ENCODE results near the gene LEKR1.
"Not testable (repeated sequence)": the region's sequence is repeated elsewhere in the genome, so short reads cannot be mapped to it uniquely, and the experiment has no call there.

Gene LEKR1

DNA sequence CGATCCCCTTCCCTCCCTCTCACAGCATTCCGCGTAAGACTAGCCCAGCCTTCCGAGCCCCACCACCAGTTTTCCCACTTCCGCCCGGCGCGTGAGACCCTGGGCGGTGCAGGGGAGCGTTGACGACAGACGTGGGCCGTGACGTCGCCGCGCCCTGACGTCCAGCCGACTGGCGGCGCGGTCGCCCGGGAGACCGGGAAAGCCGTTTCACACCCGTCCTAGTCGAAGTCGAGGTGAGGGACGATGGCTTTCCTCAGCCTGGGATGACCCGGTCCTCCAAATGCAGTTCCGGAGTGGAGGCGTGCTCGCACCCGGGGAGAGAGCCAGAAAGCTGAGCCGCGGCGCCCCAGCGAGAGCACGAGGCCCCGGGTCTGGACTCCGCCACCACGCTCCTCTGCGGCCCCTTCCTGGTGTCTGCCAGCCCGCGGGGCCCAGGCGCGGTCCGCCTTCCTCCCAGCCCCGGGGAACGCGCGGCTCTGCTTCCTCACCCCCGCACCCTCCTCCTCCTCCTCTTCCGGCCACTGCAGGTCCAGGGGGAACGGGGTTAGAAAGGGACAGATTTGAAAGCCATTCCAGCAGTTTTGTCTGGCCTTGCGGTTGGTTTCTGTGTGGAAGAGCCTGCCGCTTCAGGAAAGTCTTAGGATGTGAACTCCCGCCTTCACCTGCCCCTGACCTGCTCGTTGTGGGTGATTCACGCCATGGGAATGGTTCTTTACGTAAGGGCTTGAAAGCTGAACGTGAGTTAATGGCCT lies at the start of gene LEKR1:
Gene LEKR1, plus strand, starts transcription at position 210 of the 752 bp plus-strand sequence. CDS start 2,977 bp downstream, outside the sequence.
- peak; percentile 79 for DNase-seq

- no peak for DNase-seq
Observed at GRCh38 chr3:156776871-156777270, 49.3 kb upstream of the LEKR1 start.

GRCh38 chr3:156781310-156782230 lies 44.6 kb upstream of the LEKR1 start:
- no peak for DNase-seq

DNA sequence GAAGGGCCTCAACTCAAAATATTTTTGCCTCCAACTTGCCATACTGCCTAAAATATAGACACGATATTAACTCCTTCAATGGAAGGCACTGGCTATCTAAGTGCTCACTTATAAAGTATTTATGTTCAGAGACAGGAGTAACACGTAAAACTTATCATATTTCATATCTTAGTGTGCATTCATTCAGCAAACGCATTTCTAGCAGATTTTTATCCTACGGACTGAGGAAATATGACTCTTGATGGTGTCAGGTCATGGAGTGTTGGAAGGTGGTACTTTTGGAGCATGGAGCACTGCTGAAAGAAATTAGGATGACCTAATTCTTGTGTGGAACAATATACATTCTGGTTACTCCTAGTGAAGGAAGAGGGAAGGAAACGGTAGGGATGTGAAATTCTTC lies 43.8 kb upstream of the LEKR1 start:
- DNase-seq = no peak

DNA sequence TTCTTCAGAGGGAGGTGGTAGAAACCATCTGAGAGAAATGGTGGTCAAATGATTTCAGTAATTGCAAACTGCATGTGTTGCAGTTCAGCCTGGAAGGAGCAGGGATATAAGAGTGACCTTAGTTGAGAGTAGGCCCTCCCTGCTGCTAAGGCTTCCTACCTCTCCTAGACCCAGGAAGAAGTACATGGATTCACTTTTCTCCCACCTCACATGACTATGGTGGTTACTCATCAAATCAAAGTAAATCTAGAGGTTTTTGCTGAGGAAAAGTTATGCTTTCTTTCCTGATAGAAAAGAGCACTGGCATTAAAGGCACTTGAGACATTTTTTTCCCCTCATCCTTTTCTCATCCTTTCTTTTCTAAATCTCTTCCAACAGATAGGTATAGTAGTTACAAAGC lies 43.2 kb upstream of the LEKR1 start:
- DNase-seq = no peak

- DNase-seq = no peak
Observed at GRCh38 chr3:156787001-156787400, 39.2 kb upstream of the LEKR1 start.

DNA sequence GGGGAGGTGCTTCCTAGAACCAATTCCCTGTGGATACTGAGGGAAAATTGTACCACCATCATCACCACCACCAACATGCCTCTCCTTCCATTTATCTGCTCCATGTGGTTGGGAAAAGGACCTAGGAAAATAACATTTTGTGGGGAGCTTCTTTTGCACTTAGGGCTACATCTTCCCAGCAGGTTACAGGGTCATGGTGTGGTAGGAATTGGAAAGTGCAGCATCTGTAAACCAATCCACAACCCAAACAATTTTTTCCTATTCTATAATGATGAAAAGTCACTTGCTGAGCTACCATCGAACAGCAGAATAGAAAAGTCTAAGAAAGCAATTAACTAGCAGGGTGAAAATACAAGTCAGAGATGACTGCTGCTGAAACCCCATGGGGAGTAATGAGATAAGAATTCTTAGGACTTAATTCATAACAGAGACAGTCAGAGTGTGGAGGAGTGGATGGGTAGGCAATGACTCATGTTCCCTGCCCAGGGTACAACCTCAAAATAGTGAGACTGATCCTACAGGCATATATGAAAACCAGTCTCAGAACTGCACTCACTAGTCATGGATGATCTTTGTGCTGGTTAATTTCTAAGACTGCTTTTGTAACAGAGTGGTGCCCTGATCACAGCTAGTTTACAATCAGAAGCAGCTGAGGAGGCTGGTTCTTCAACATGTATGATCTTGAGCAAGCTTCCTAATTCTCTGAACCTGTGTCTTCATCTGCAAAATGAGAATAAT lies 38.1 kb upstream of the LEKR1 start:
- no peak for DNase-seq

DNA sequence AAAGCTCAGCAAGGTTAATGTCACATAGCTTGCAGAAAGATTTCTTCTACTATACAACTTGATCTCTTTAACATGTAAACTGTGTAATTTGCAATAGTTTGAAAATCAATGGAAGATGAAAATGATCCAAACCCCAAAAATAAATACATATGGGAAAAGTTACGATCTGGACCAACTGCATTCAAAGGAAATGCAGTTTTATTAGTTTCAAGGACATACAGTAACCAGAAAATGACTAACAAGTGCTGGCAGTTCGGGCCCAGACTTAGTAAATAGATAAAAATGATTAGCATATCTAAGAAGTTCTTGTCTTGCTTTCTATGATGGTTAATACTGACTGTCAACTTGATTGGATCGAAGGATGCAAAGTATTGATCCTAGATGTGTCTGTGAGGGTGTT lies 37.3 kb upstream of the LEKR1 start:
- DNase-seq = no peak

GRCh38 chr3:156790156-156790555 lies 36.0 kb upstream of the LEKR1 start:
- no peak for DNase-seq

GRCh38 chr3:156792114-156792513 lies 34.0 kb upstream of the LEKR1 start:
- DNase-seq = no peak

GRCh38 chr3:156792536-156792935 lies 33.6 kb upstream of the LEKR1 start:
- DNase-seq = no peak

DNA sequence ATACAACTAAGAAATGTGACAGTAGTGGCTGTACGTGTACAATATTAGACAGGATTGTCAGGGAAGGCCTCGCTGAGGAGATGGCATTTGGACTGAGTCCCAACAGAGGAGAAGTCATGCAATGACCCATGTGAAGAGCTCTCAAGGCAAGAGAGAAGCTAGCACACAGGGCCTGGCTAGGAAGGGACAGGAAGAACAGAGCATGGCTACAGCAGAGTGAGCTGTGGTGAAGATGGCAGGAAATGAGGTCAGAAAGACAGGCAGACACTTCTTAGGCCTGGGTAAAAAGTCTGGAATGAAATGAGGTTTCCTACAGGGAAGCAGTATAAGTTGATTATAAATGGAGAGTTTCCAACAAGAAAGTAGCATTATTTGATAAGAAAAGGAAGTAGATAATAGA lies 33.2 kb upstream of the LEKR1 start:
- DNase-seq = no peak

DNA sequence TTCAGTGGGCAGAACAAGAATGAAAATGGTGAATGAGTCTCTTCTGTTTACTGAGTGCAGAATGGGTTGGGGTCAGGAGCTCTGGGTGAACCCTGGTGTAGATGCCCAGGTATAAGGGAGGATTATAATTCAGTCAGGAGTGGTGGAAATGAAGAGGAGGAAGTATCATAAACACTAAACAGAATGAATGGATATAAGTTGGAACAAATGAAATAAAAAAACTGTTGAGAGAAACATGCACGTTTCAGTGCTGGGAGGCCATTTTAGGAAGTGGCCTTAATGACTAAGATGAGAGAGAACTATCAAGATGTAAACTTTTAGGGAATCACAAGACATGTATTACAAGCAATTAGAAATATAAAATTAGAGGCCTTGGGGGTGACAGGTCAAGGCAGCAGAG lies 32.8 kb upstream of the LEKR1 start:
- no peak for DNase-seq

GRCh38 chr3:156793851-156794250 lies 32.3 kb upstream of the LEKR1 start:
- no peak for DNase-seq

- DNase-seq = no peak
Observed at GRCh38 chr3:156795890-156796481, 30.2 kb upstream of the LEKR1 start.

- DNase-seq = no peak
Observed at GRCh38 chr3:156797368-156797767, 28.8 kb upstream of the LEKR1 start.

DNA sequence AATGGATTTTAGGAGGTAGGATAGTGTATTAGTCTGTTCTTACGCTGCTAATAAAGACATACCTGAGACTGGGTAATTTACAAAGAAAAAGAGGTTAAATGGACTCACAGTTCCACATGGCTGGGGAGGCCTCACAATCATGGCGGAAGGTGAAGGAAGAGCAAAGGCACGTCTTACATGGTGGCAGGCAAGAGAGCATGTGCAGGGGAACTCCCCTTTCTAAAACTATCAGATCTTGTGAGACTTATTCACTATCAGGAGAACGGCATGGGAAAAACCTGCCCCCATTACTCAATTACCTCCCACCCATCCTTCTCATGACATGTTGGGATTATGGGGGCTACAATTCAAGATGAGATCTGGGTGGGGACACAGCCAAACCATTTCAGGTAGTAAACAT lies 25.9 kb upstream of the LEKR1 start:
- not testable (repeated sequence) for DNase-seq

DNA sequence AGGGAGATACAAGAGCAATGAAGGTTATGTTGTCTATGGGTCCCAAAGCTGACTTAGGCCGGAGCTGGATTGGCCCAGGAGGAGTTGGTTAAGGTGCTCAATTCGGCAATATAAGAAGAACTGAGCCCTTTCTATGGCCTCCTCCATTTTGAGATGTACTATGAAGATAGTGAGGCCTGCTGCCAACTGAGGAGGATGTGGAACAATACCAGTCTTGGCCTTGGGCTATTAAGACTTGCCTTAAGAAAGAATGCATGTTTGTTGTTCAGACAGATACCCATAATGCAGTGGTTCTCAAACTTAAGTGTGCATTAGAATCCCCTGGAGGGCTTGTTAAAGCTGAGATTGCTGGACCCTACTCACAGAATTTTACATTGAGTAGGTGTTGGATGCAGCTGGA lies 24.4 kb upstream of the LEKR1 start:
- no peak for DNase-seq

- DNase-seq = no peak
Observed at GRCh38 chr3:156802821-156803606, 23.1 kb upstream of the LEKR1 start.

GRCh38 chr3:156803952-156804741 lies 22.0 kb upstream of the LEKR1 start:
- DNase-seq = no peak

- DNase-seq = no peak
Observed at GRCh38 chr3:156806698-156807097, 19.5 kb upstream of the LEKR1 start.
